Activated CD8-positive, alpha-beta memory T cell treated with anti-CD3 and anti-CD28 coated beads, Interleukin-2, amount 50 U/mL, for 1 hour (primary cell): ENCODE results near the gene SP6.

ENCODE experiments used
- DNase-seq: peaks from one replicate; pipeline ENCODE4 v3.0.0-alpha.2; 2020; ENCODE audit errors: extremely low read depth

Gene SP6

DNA sequence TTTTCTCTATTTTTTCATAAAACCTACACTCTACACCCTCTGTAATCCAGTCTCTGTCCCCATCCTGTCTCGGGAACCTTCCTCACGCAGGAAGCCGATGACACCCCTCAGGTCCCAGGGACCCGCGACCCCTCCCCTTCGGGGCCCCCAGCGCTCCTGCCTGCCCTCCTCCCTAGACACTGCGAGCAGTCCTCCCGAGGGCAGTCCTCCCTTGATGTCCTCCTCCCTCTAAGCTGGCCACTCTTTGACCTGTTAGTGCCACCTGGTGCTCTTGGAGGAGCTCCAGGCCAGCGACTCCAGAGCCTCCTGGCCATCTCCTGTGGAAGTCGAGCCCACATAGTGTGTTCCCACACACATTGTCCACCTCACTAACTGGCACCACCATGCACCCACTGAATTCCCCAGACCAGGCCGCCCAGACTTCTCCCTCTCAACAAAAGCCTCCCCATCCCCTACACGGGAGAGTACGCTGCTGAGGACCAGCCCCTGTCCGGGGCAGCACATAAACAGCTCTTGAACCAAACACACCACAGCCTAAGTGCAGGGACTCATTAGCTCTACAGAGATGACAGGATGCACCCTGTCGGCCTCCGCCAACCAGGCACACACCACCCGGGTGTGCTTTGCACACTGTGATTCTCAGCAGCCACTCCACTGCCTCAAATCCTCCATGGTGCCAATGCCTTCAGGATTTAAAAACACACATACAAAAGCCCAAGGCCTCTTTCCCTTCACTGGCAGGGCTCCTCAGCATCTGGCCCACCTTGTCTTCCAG is 38.6 kb downstream of the SP6 start:
- DNase-seq: no peak

DNA sequence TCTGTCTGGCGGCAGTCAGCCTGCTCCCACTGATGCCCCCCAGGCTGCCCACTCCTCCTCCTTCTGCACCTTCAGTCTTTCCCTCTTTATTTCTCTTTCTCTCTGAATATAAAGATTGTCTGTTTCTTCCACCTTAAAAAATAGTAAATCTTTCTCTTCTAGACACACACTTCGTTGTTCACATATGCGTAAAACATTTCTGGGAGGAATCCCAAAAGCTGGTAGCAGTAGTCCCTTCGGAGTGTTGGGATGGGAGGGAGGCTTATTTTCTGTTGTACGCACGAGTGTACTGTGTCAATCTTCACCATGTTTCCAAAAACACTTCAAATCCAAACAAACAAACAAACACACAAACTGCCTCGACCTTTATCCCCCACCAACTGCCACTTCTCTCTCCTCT is 39.3 kb downstream of the SP6 start:
- DNase-seq: no peak

DNA sequence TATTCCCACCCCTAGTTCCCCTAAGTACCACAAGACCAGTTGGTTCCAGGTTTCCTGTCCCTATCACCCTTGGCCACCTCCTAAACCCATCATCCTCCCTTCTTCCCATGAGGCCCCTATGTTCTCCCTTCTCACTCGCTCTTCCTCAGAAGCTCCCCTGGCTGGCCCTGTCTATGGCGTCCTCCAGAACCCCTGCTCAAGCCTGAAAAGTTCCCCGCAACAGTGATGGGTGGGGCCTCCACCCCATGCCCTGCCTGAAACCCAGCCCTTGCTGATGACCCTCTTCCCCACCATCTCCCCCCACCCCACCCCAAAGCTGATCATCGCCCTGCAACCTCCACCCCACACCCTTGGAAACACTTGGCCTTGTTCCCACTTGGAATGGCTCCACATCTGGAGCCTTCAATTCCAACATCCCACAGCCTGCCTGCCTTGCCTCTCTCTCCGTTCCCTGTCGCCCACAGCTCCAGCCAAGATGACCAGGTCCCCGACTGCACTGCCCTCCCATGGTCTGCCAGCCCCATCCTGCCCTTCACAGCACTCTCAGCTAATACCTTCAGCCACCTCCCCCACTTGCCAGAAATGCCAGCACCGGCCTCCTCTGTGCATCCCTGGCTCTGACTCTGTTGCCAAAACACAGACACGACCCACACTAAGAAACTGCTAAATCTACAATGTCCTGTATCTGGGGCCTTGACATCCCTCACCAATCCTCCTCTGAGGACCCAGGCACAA is 39.9 kb downstream of the SP6 start:
- no peak for DNase-seq

DNA sequence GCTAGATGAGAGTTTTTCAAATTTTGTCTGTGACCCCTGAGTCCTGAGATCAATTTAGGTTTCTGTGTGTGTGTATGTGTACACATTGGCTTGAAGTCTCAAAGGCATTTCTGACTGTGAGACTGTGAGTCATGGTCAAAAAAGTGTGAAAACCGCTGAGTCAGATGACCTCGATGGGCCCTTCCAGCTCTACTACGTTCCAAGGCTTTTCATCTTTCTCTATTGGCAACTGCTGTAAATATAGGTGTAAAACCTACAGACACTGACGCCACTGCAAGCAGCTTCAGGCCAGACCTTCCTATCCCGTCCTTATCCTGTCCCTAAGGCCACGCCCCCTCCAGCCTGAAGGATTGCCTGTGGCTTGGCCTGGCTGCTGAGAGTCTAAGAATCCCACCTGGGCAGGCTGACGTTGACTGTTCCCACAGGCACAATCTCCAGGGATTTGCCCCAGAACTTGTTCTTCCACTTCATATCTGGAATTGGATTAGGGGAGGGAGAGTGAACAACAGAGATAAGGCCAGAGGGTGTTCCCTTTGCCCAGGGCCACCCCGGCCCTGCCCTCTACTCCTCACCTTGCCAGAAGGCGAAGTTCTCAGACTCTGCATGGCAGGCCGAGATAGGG is 40.7 kb downstream of the SP6 start:
- no peak for DNase-seq

GRCh38 chr17:47808830-47809480 is 42.0 kb downstream of the SP6 start:
- no peak for DNase-seq

DNA sequence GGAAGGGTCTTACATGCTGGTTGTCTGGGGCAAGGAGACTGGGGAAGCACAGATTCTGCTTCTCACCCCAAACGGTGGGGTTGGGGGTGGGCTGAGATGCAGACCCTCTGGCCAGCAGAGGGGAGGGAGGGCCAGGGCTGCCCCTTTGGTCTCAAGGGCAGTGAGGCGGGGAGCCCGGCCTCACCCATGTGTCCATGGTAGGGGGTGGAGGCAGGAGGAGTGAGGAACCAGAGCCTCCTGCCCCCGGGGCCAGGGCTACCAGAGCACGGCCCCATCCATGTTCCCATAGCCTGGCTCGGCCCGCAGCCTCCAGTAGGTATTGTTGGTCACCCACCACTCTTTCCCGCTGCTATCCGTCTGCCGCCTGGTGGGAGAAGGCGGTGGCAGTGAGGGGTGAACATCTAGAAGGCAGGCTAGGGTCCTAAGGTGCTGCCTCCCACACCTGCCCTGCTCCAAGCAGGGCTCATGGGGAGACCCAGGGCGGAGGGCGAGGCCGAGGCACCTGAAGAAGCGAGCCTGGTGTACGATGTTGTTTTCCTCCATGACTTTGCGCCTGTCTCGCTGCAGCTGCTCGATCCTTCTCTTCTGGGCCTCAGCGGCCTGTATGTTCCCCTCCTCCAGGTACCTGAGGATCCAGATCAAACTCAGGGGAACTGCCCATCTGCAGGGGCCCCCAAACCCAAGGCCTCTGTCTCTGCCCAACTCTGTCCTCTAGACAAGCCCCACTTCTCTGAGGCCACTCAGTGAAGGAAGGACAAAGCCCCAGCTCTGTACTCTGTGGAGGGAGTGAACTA is 42.7 kb downstream of the SP6 start:
- no peak for DNase-seq

- DNase-seq: no peak
Measured at GRCh38 chr17:47807421-47807820, 43.5 kb downstream of the SP6 start.

DNA sequence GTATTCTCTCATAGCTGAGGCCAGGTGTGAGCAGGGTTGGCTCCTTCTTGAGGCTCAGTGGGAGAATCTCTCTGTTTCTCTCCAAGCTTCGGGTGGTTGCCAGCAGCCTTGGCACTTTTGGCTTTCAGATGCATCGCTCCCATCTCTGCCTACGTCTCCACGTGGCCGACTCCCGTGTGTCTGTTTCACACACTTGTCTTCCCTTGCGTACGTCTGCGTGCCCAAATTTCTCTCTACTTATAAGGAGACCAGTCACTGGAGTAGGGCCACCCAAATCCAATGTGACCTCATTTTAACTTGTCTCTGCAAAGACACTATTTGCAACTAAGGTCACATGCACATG is 44.1 kb downstream of the SP6 start:
- DNase-seq: no peak

DNA sequence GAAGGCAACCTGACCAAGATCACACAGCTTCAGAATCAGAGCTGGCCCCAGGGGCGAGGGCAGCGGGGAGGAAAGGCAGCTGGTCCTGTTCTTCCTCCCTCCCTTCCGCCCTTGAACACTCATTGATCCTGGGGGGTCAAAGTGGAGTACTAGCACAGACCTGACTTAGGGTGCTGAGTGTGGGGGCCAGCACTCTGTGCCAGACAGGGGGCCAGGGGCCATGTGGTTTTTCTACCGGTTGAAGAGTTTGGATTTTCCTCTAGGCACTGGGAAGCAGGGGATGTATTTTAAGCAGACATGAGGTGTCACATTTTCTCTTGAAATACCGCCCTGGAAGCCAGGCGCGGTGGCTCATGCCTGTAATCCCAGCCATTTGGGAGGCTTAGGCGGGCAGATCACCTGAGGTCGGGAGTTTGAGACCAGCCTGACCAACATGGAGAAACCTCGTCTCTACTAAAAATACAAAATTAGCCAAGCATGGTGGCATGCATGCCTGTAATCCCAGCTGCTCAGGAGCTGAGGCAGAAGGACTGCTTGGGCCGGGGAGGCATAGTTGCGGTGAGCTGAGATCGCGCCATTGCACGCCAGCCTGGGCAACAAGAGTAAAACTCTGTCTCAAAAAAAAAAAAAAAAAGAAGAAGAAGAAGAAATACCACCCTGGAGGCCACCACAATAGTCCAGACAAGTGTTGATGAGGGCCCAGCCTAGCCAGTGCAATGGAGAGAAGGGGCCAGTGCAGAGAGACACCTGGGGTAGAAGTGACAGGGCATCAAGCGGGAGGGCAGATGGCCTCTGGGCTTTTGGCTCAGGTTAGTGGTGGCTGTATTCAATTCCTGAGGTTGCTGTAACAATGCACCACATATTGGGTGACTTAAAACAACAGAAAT is 44.7 kb downstream of the SP6 start:
- no peak for DNase-seq

- no peak for DNase-seq
Measured at GRCh38 chr17:47804461-47804860, 46.5 kb downstream of the SP6 start.

DNA sequence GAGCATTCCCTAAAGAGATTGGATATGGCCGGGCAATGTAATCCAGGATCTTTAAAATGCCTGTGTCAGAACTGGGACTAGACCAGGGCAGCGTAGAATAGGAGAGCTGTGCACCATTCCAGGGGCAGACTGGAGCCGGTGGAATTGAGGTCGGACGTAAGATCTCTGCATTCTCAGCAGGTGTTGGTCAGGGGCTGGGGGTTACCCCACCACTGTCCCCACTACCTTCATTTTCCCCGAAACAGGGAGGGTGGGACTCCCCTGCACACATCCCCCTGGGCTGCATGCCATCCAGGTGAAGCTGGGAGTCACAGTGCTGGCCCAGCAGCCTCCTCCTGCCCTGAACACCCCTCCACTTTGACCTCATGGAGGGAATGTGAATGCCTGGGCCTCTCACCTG is 47.2 kb downstream of the SP6 start:
- no peak for DNase-seq

GRCh38 chr17:47803201-47803600 is 47.8 kb downstream of the SP6 start:
- DNase-seq: no peak

DNA sequence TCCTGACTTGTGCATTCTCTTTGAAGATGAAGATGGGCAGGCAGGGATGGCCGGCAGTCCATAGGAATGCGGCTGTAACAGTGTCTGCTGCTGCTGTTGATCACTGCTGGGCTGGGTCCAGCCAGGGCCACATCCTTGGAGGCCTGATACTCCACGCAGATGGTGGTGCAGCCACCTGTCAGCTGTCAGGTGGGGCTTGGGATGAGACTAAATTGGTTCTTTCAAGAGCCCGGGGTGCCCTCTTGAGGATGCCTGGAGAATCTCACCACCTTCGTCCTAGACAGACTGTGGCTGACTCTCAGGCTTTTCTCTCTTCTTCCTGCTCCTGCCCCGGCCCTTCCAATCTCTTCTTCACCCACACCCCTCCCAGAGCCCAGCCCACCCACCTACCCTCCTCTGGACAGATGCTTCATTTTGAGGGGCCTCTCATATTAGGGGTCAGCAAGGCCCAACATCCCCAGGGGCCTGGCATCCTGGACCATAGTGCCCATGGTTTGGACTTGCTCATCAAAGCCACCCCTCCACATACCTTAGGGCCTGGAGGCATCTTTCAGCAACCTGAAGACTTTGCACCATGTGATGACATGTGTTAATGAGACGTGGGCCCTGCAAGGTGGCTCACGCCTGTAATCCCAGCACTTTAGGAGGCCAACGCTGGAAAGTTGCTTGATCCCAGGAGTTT is 48.5 kb downstream of the SP6 start:
- no peak for DNase-seq

- DNase-seq: no peak
Measured at GRCh38 chr17:47801906-47802305, 49.1 kb downstream of the SP6 start.

DNA sequence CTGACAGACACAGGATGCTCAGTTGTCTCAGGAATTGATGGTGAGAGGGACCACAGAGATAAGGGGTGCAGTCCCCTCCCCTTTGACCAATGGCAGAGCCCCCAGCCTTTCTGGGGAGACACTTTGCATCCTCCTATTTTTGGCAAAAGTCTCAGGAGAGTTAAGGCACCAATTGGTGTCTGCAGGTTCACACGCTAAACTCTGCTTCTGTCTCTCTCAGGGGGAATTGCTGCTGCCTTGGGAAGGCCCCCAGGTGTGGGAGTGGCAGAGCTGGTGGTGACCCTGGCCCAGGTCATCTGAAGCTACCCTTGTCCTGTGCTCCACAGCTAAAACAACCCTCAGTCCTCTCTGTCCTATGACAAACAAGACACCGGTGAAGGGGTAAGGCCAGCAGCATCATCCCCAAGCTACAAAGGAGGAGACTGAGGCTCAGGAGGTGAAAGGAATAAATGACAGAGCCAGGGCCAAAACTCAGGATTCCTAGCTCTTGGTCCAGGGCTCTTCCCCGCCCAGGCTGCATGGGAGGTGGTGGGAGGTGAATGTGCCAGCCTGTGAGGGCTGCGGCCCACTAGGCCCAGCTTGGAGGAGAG is 49.7 kb downstream of the SP6 start:
- no peak for DNase-seq

DNA sequence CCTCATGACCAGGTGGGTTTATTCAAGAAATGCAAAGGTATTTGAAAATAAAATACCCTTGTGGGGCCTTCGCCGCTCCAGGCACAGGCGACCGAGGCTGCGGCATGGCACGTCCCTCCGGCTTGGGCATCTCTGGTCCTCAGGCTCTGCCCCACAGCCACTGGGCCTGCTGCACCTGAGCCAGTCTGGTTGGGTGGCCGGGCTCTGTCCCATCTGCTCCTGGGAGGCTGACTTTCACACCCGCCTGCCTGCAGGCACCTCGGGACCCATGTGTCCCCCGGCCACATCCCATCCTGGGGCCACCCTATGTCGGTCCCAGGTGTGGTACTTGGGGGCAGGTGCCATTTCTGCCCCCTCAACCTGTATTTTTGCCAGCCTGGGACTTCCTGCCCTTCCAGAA is 50.3 kb downstream of the SP6 start:
- no peak for DNase-seq

DNA sequence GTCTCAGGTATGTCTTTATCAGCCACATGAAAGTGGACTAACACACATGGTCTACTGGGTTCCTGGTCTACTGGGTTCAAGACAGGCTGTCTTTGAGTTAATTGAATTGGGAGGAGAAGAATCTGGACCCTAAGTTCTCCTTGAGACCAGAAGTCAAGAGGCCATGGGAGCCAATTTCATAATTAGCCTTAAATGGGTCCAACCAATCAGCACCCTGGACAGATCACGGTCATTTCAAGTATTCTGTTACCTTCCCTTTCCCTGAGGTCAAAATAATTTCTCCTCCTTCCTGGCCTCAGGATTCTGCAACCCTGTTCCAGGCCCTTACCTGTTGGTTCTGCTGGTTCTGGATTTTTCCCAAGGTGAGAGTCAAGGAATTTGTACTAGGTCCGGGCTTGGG is 53.2 kb downstream of the SP6 start:
- DNase-seq: no peak
